Breast epithelium (tissue), 4 donors: Measurements from ENCODE around the gene ERICH3. TPM values are rescaled to one million over a fixed set of nuclear protein-coding genes. Genes with fewer than 3 reads are reported as not detected.

Experiments
- DNase-seq, 2 donors: peaks; one replicate each; pipeline ENCODE4 v3.0.0-alpha.2; 2019; ENCODE audit warnings: low spot score in 2 of 2
- H3K27ac ChIP-seq, 2 donors: fragments of 200-600 bp; sonication (generic) in 1 of 2; one replicate each; pipeline ENCODE4 v1.5.1; 2016 to 2019; ENCODE audit warnings: mild to moderate bottlenecking in 1 of 2
- H3K27me3 ChIP-seq, 2 donors: fragments of 200-600 bp; sonication (generic) in 1 of 2; one replicate each; pipeline versions ENCODE4 v1.5.1 to v1.6.0; 2017 to 2019; ENCODE audit warnings: control low read depth in 1 of 2, mild to moderate bottlenecking in 1 of 2
- H3K36me3 ChIP-seq: fragments of 200-600 bp; one replicate; pipeline ENCODE4 v1.5.1; 2019
- H3K4me1 ChIP-seq, 2 donors: fragments of 200-600 bp; sonication (generic); one replicate each; pipeline ENCODE4 v1.5.1; 2016 to 2019; ENCODE audit warnings: control low read depth in 1 of 2
- H3K4me3 ChIP-seq, 3 donors: fragments of 200-600 bp; sonication (generic); 1 replicate in 2 of 3; 2 replicates in 1 of 3; pipeline ENCODE4 v1.5.1; 2016 to 2019; ENCODE audit warnings: mild to moderate bottlenecking in 3 of 3, moderate library complexity in 2 of 3
- H3K9me3 ChIP-seq, 2 donors: fragments of 200-600 bp; sonication (generic) in 1 of 2; one replicate each; pipeline ENCODE4 v1.5.1; 2016 to 2019; ENCODE audit warnings: control low read depth in 1 of 2
- POLR2A ChIP-seq: fragments of 450-650 bp; IDR thresholded peaks from one replicate; pipeline ENCODE4 v1.6.1; 2016; ENCODE audit warnings: antibody characterized with exemption, mild to moderate bottlenecking, moderate library complexity
- POLR2AphosphoS5 ChIP-seq, 3 donors: sonication (generic); formaldehyde crosslinking; IDR thresholded peaks; one replicate each; pipeline ENCODE4 v1.6.1; 2017; ENCODE audit warnings: antibody characterized with exemption in 3 of 3
- intact Hi-C: fragments of 100-400 bp; cut with DNase I; formaldehyde crosslinking; loops from one replicate; pipeline ENCODE4 v1.15.1; 2023; ENCODE audit warnings: low total_unique reads
- total RNA-seq, 3 donors: library from RNA; depleted of rRNA; stranded (reverse); fragments of >200 nt; gene quantifications; one replicate each; pipeline ENCODE4 v1.1.0, GENCODE V29; 2016
- TF ChIP-seq, protein P1 (sequence below), 3 donors: fragments of 450-650 bp; IDR thresholded peaks; one replicate each; pipeline ENCODE4 v1.5.1; 2016 to 2017; ENCODE audit warnings: antibody characterized with exemption in 3 of 3, mild to moderate bottlenecking in 3 of 3, moderate library complexity in 3 of 3

Gene ERICH3
- total RNA-seq, 3 donors from 2014 or later, result under 0.01 to 2.0 (median 0.29) TPM

DNA sequence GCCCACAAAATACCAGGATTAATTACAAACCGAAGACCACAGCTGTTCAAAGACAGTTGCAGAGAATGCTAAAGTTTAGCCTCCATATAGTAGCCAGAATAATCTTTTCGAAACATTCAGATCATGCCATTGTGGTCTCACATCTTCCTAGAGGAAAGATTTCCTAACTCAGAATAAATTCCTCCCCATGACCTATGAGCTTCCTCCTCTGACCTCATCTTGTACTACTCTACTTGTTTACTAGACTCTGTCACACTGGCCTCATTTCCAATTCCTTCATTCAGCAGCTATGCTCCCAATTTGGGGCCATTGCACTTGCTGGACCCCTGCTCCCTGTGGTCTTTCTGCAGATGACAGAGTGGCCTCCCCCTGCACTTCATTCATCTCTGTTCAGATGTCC is 89.4 kb downstream of the ERICH3 start:
- Histone ChIP-seq H3K27ac (no peak overlapping the region), H3K36me3 (no peaks in the 10 kb centered on the region), H3K4me3 (no peak overlapping the region), H3K27me3 (no peaks in the 10 kb centered on the region), H3K4me1 (no peaks in the 10 kb centered on the region), H3K9me3 (no peaks in the 10 kb centered on the region)
- intact Hi-C loops, result no loop called here
- TF ChIP-seq, protein P1, sequence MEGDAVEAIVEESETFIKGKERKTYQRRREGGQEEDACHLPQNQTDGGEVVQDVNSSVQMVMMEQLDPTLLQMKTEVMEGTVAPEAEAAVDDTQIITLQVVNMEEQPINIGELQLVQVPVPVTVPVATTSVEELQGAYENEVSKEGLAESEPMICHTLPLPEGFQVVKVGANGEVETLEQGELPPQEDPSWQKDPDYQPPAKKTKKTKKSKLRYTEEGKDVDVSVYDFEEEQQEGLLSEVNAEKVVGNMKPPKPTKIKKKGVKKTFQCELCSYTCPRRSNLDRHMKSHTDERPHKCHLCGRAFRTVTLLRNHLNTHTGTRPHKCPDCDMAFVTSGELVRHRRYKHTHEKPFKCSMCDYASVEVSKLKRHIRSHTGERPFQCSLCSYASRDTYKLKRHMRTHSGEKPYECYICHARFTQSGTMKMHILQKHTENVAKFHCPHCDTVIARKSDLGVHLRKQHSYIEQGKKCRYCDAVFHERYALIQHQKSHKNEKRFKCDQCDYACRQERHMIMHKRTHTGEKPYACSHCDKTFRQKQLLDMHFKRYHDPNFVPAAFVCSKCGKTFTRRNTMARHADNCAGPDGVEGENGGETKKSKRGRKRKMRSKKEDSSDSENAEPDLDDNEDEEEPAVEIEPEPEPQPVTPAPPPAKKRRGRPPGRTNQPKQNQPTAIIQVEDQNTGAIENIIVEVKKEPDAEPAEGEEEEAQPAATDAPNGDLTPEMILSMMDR (IDR thresholded peaks at IDR 0.05), result no peak
- TF ChIP-seq POLR2A (no peak), POLR2AphosphoS5 (IDR thresholded peaks at IDR 0.05) (no peak)
- DNase-seq, result no peak

DNA sequence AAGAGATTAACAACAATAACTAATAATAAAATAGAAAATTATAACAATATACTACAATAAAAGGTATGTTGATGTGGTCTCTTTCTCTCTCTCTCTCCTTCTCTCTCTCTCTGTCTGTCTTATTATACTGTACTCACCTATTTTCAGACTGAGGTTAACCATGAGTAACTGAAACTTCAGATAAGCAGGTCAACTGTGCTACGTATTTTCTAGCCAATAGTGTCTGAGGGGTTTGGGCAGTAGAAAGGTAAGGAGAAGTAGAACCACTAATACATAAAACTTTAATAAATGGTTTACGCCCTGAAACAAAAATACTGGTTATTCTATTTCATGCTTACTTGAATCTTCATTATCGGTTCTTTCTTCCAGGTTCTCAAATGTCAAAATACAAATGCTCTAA is 90.2 kb downstream of the ERICH3 start:
- no peaks in the 10 kb centered on the region for H3K4me1 ChIP-seq
- H3K36me3 ChIP-seq, result no peaks in the 10 kb centered on the region
- H3K9me3 ChIP-seq, result no peaks in the 10 kb centered on the region
- no peak for DNase-seq
- no peaks in the 10 kb centered on the region for H3K27me3 ChIP-seq
- H3K27ac ChIP-seq, result no peak overlapping the region
- intact Hi-C loops, result no loop called here
- no peak overlapping the region for H3K4me3 ChIP-seq
- TF ChIP-seq POLR2A (no peak), POLR2AphosphoS5 (IDR thresholded peaks at IDR 0.05) (no peak)
- TF ChIP-seq, protein P1 (IDR thresholded peaks at IDR 0.05), result no peak

GRCh38 chr1:74579425-74579824 is 94.2 kb downstream of the ERICH3 start:
- no peaks in the 10 kb centered on the region for H3K9me3 ChIP-seq
- no peak for DNase-seq
- intact Hi-C loops, result no loop called here
- no peaks in the 10 kb centered on the region for H3K27me3 ChIP-seq
- no peak overlapping the region for H3K4me3 ChIP-seq
- no peaks in the 10 kb centered on the region for H3K36me3 ChIP-seq
- no peak overlapping the region for H3K27ac ChIP-seq
- TF ChIP-seq, protein P1 (IDR thresholded peaks at IDR 0.05), result no peak
- no peak for TF ChIP-seq POLR2A
- no peak for TF ChIP-seq POLR2AphosphoS5 (IDR thresholded peaks at IDR 0.05)
- H3K4me1 ChIP-seq, result no peaks in the 10 kb centered on the region

DNA sequence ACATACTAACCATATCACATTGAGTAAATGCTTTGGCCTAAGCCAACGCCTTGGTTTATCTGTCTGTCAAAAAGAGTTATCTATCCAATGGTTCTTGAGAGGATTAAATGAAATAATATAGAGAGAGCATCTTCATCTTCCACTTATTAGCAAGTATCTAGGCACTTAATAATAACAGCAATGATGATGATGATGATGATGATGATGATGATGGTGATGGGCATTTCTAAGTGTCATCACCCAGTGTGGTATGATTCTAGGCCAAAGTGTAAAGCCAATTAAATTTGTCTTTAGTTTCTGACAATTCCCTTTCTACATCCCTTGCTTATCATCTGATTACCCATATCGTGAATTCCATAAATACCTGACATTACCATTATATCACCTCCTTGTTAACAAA is 95.5 kb downstream of the ERICH3 start:
- H3K4me3 ChIP-seq, result no peak overlapping the region
- no peaks in the 10 kb centered on the region for H3K4me1 ChIP-seq
- TF ChIP-seq POLR2A, result no peak
- no peak for TF ChIP-seq POLR2AphosphoS5 (IDR thresholded peaks at IDR 0.05)
- TF ChIP-seq, protein P1 (IDR thresholded peaks at IDR 0.05), result no peak
- H3K27ac ChIP-seq, result no peak overlapping the region
- H3K27me3 ChIP-seq, result no peaks in the 10 kb centered on the region
- intact Hi-C loops, result no loop called here
- H3K36me3 ChIP-seq, result no peaks in the 10 kb centered on the region
- no peak for DNase-seq
- H3K9me3 ChIP-seq, result no peaks in the 10 kb centered on the region

- DNase-seq, result no peak
- H3K27me3 ChIP-seq, result no peaks in the 10 kb centered on the region
- H3K36me3 ChIP-seq, result no peaks in the 10 kb centered on the region
- H3K27ac ChIP-seq, result no peak overlapping the region
- TF ChIP-seq POLR2A, result no peak
- TF ChIP-seq, protein P1 (IDR thresholded peaks at IDR 0.05), result no peak
- TF ChIP-seq POLR2AphosphoS5 (IDR thresholded peaks at IDR 0.05), result no peak
- no peaks in the 10 kb centered on the region for H3K9me3 ChIP-seq
- intact Hi-C loops, result no loop called here
- no peak overlapping the region for H3K4me3 ChIP-seq
- H3K4me1 ChIP-seq, result no peaks in the 10 kb centered on the region
Observed at GRCh38 chr1:74571891-74572290, 101.7 kb downstream of the ERICH3 start.
